ENCODE results near the gene GOLGA6D. TPM values are rescaled to one million over a fixed set of nuclear protein-coding genes. Genes with fewer than 3 reads are reported as not detected.
A peak's percentile ranks its signal among the peaks of the same experiment; 100 is the strongest.

GOLGA6D gene
- total and polyA plus RNA-seq, 2 of the 4 experiments (the other 2 are of a cell fraction): not detected

- Histone ChIP-seq H2BK15ac (ENCODE audit: low read depth, low read length) (no peak within 1 kb of the TSS; the same call in 1 of the 3 replicates), H3K4me3 (ENCODE audit: insufficient read depth, low read depth, low read length) (peak within 1 kb of the TSS; percentile 93), H3K79me1 (ENCODE audit: low read depth in 1 of 2, low read length in 2 of 2) (peaks cover 8 to 17% of the 10 kb centered on the region in 2 experiments), H3K56ac (ENCODE audit: extremely low read depth, insufficient read depth, low read length) (peak within 1 kb of the TSS; percentile 63), H4K20me1 (ENCODE audit: insufficient read depth, low read length) (no peaks in the 10 kb centered on the region), H4K91ac (ENCODE audit: insufficient read depth, low read depth, low read length) (peak within 1 kb of the TSS; percentile 91), H4K8ac (ENCODE audit: low read depth in 2 of 2, low read length in 2 of 2) (peak within 1 kb of the TSS; percentile 97 to 99), H2BK5ac (ENCODE audit: low read depth, low read length, poor library complexity, severe bottlenecking) (peak within 1 kb of the TSS; percentile 84), H3K9ac (ENCODE audit: low read depth, low read length) (peak within 1 kb of the TSS; percentile 84), H3K9me1 (ENCODE audit: insufficient read depth, low read length) (peaks cover 7% of the 10 kb centered on the region), H4K5ac (ENCODE audit: low read depth, low read length) (peak within 1 kb of the TSS; percentile 97), H2BK20ac (ENCODE audit: low read depth, low read length) (no peak within 1 kb of the TSS), H3K36me3 (ENCODE audit: control insufficient read depth, insufficient read depth, low read length) (peaks cover 13% of the 10 kb centered on the region), H3K23ac (ENCODE audit: low read depth, low read length) (peak within 1 kb of the TSS; percentile 64; the same call in 1 of the 2 replicates), H3K27ac (ENCODE audit: insufficient read depth, low read length) (peak within 1 kb of the TSS; percentile 83), H3K9me3 (ENCODE audit: control insufficient read depth, insufficient read depth, low read length) (no peaks in the 10 kb centered on the region), H2AFZ (replicated peaks; ENCODE audit: low read length, poor library complexity) (peak within 1 kb of the TSS; percentile 99), H3K4ac (ENCODE audit: low read depth, low read length) (peak within 1 kb of the TSS; percentile 93), H2AK9ac (replicated peaks; ENCODE audit: low read depth, low read length, poor library complexity) (peak within 1 kb of the TSS; percentile 87), H3K4me2 (ENCODE audit: low read depth, low read length) (peak within 1 kb of the TSS; percentile 94), H3K14ac (replicated peaks; ENCODE audit: low read depth, low read length) (peak within 1 kb of the TSS; percentile 93), H3K27me3 (ENCODE audit: control insufficient read depth, insufficient read depth, low read length) (peaks cover 4% of the 10 kb centered on the region), H2BK120ac (ENCODE audit: low read depth, low read length) (peak within 1 kb of the TSS; percentile 42; the same call in 1 of the 2 replicates), H2AK5ac (ENCODE audit: low read depth, low read length) (peak within 1 kb of the TSS; percentile 83), H3K18ac (ENCODE audit: low read depth, low read length) (peak within 1 kb of the TSS; percentile 15; the same call in 1 of the 2 replicates), H3K4me1 (ENCODE audit: control insufficient read depth, insufficient read depth, low read length) (peaks cover 9% of the 10 kb centered on the region; the same call in 1 of the 2 replicates)
- WGBS, 2 experiments (ENCODE audit: extremely low coverage in 2 of 2, insufficient read length in 1 of 2): 0% methylated on average over 4 of the region's 42 CpGs; no CpG with 5 or more reads in 1 of the 2 experiments
- in situ Hi-C loops (cut with MboI; ENCODE audit: low sequenced_read_pairs) (no loop called here), intact Hi-C loops (cut with micrococcal nuclease) (no loop called here), dilution Hi-C loops (cut with HindIII; ENCODE audit: low sequenced_read_pairs, unreplicated experiment) (no loop called here)
- DNase-seq (peak; percentile 95), ATAC-seq (ENCODE audit: low read depth) (peak; percentile 97)
- ChIA-PET CTCF (no interaction called here), POLR2A (ENCODE audit: unreplicated experiment) (no interaction called here)
- BruUV-seq (replicated peaks): no TSS peak
- TF ChIP-seq CHD1 (IDR thresholded peaks at IDR 0.05; ENCODE audit: low read depth, low read length) (no peak), USF2 (IDR thresholded peaks at IDR 0.05; ENCODE audit: low read depth, low read length) (peak; percentile 98), ELK1 (IDR thresholded peaks at IDR 0.05; ENCODE audit: borderline replicate concordance, low read depth, low read length) (no peak), NFE2L2 (IDR thresholded peaks at IDR 0.05; ENCODE audit: low read depth, low read length) (no peak), CTCF (conservative IDR thresholded peaks at IDR 0.05; ENCODE audit: low read depth, low read length) (no peak), MAZ (IDR thresholded peaks at IDR 0.05; ENCODE audit: borderline replicate concordance, low read depth, low read length) (peak; percentile 95), FOS (IDR thresholded peaks at IDR 0.05; ENCODE audit: low read depth, low read length) (peak; percentile 39; the same call in 1 of the 2 replicates), CEBPB (IDR thresholded peaks at IDR 0.05; ENCODE audit: low read depth, low read length) (no peak), RCOR1 (IDR thresholded peaks at IDR 0.05; ENCODE audit: insufficient replicate concordance, low read length) (no peak), SMC3 (IDR thresholded peaks at IDR 0.05; ENCODE audit: low read depth, low read length) (no peak), RAD21 (IDR thresholded peaks at IDR 0.05; ENCODE audit: low read length) (no peak), MAFK (IDR thresholded peaks at IDR 0.05; ENCODE audit: low read depth, low read length) (no peak), RFX5 (IDR thresholded peaks at IDR 0.05; ENCODE audit: low read depth, low read length) (no peak), BHLHE40 (IDR thresholded peaks at IDR 0.05; ENCODE audit: low read depth, low read length) (peak; percentile 63), POLR2A (IDR thresholded peaks at IDR 0.05; ENCODE audit: low read depth, low read length) (peak; percentile 34; the same call in 1 of the 2 replicates)
Observed at GRCh38 chr15:75335705-75336355, 53.2 kb downstream of the GOLGA6D start, which contains the start of gene COMMD4. TSS of gene COMMD4 (plus strand) at chr15:75336063. CDS start at chr15:75336090, 27 bp downstream.
